SU-DHL-6 (cell line): Measurements from ENCODE around the gene LRRN3.

Experiments used
- H2AFZ ChIP-seq: fragments of 200-600 bp; sonication (generic); 2 replicates; pipeline ENCODE4 v1.6.1; 2014; ENCODE audit warnings: low read depth, mild to moderate bottlenecking, moderate library complexity, mixed read lengths, antibody characterized with exemption, low read length; ENCODE audit not compliant: severe bottlenecking
- H3F3A ChIP-seq: fragments of 200-600 bp; shearing (Covaris generic); 2 replicates; pipeline ENCODE4 v1.6.0; 2016; ENCODE audit warnings: antibody characterized with exemption, mild to moderate bottlenecking; ENCODE audit not compliant: insufficient read depth
- H3K27ac ChIP-seq: fragments of 200-600 bp; sonication (generic); 2 replicates; pipeline ENCODE4 v1.5.1; 2016; ENCODE audit warnings: low read depth, mild to moderate bottlenecking, low read length, moderate library complexity, mixed read lengths
- H3K27me3 ChIP-seq: fragments of 200-600 bp; sonication (generic), shearing (Covaris generic); 2 replicates; pipeline ENCODE4 v1.6.0; 2014; ENCODE audit warnings: mild to moderate bottlenecking, low read length
- H3K36me3 ChIP-seq: fragments of 200-600 bp; sonication (generic); 2 replicates; pipeline ENCODE4 v1.6.1; 2014; ENCODE audit warnings: mild to moderate bottlenecking, low read length, mixed read lengths
- H3K4me2 ChIP-seq: fragments of 300-600, 200-600 bp; shearing (Covaris generic), sonication (generic); 2 replicates; pipeline ENCODE4 v1.6.0; 2014; ENCODE audit warnings: low read length, low read depth, mild to moderate bottlenecking; ENCODE audit not compliant: poor library complexity, severe bottlenecking
- H3K4me3 ChIP-seq: fragments of 200-600 bp; sonication (generic); 2 replicates; pipeline ENCODE4 v1.5.1; 2014; ENCODE audit warnings: antibody characterized with exemption, low read length, mild to moderate bottlenecking, mixed read lengths; ENCODE audit not compliant: insufficient read depth, poor library complexity, severe bottlenecking
- H3K79me2 ChIP-seq: fragments of 200-600 bp; sonication (generic); 2 replicates; pipeline ENCODE4 v1.6.1; 2014; ENCODE audit warnings: mild to moderate bottlenecking, low read length, moderate library complexity; ENCODE audit not compliant: insufficient read depth
- H3K9ac ChIP-seq: fragments of 200-600 bp; sonication (generic); 2 replicates; pipeline ENCODE4 v1.7.0; 2014; ENCODE audit warnings: mild to moderate bottlenecking, low read length
- H3K9me2 ChIP-seq: fragments of 200-600 bp; sonication (generic); replicated peaks from 2 replicates; pipeline ENCODE4 v1.6.1; 2014; ENCODE audit warnings: low read length; ENCODE audit not compliant: insufficient read depth
- H3K9me3 ChIP-seq: fragments of 200-600 bp; sonication (generic); 2 replicates; pipeline ENCODE4 v1.6.1; 2014; ENCODE audit warnings: low read length, mixed read lengths; ENCODE audit not compliant: insufficient read depth
- H4K20me1 ChIP-seq: fragments of 200-600 bp; sonication (generic); 2 replicates; pipeline ENCODE4 v1.6.1; 2014; ENCODE audit warnings: low read depth, mild to moderate bottlenecking, antibody characterized with exemption, low read length, moderate library complexity, mixed read lengths
- EZH2phosphoT487 ChIP-seq: fragments of 200-600 bp; sonication (generic), shearing (Covaris generic); conservative IDR thresholded peaks from 2 replicates; pipeline ENCODE4 v1.6.1; 2018; ENCODE audit warnings: mild to moderate bottlenecking, antibody characterized with exemption, low read length, moderate library complexity, mixed read lengths
- TF ChIP-seq, protein P1 (sequence below): fragments of 200-600 bp; sonication (generic); IDR thresholded peaks from one replicate; pipeline ENCODE4 v1.5.1; 2017; ENCODE audit warnings: antibody characterized with exemption, mild to moderate bottlenecking, low read length, moderate library complexity; ENCODE audit not compliant: insufficient read depth, poor library complexity, severe bottlenecking

LRRN3 gene

DNA sequence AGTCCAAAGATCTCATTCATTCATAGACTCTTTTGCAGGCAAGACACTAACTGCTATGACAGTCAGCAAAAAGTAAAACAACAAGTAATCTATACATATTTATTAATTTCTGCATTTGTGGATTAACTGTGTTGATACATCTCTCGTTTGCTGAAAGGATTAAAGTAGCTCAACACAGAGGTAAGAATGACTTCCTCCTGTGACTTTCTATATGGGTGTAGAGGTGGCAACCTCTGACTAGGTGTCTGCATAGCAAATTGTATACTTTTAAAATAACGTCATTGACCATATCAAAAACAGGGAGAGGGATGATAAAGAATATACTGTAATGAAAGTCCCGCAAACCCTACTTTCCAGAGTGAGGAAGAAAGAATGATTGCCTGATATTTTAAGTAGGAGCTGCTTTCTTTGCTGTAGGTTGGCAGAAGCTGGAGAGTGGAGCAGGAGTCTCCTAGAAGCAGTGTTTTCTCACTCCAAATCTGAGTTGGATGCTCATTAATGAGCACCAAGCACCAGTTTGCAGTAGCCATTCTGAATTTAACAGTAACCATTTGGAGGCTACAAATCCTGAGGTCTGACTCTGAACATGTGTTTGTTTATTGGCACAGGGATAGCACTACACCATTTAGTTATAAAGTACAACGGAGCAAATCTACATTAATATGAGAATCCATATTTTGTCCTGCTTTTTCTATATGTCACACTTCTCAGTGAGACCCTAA is 9.2 kb upstream of the LRRN3 start:
- Histone ChIP-seq H3K27me3 (no peaks in the 10 kb centered on the region), H3K9me3 (no peaks in the 10 kb centered on the region), H3F3A (peaks cover 48% of the 10 kb centered on the region), H3K79me2 (no peaks in the 10 kb centered on the region), H3K9me2 (no peaks in the 10 kb centered on the region), H3K27ac (peak overlapping the region; percentile 99), H3K9ac (peak overlapping the region; percentile 45), H2AFZ (peak overlapping the region; percentile 50), H3K4me2 (peak overlapping the region; percentile 89), H3K36me3 (no peaks in the 10 kb centered on the region), H3K4me3 (peak overlapping the region; percentile 19), H4K20me1 (no peaks in the 10 kb centered on the region)
- TF ChIP-seq EZH2phosphoT487, result no peak
- TF ChIP-seq, protein P1, sequence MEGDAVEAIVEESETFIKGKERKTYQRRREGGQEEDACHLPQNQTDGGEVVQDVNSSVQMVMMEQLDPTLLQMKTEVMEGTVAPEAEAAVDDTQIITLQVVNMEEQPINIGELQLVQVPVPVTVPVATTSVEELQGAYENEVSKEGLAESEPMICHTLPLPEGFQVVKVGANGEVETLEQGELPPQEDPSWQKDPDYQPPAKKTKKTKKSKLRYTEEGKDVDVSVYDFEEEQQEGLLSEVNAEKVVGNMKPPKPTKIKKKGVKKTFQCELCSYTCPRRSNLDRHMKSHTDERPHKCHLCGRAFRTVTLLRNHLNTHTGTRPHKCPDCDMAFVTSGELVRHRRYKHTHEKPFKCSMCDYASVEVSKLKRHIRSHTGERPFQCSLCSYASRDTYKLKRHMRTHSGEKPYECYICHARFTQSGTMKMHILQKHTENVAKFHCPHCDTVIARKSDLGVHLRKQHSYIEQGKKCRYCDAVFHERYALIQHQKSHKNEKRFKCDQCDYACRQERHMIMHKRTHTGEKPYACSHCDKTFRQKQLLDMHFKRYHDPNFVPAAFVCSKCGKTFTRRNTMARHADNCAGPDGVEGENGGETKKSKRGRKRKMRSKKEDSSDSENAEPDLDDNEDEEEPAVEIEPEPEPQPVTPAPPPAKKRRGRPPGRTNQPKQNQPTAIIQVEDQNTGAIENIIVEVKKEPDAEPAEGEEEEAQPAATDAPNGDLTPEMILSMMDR, result no peak

DNA sequence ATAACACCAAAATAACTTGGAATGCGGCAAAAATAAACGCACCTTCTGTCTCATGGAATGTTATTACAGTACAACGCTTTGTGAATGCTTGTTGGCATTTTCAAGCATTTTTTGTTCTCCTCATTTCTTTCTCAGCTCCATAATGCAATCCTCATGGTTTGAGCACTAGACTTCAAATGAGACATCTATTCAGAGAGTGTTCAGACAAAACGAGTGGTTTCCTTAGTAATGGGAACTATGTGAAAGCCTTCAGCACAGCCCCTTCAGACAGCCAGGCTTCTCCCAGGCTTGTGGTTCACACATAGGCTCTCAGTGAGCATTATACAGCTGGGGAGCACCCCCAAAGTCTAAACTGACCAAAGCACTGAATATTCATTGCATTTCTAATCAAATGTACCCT is 8.6 kb upstream of the LRRN3 start:
- Histone ChIP-seq H2AFZ (peak overlapping the region; percentile 2), H3K4me2 (peak overlapping the region; percentile 89), H3K27me3 (no peaks in the 10 kb centered on the region), H3K9ac (peak overlapping the region; percentile 45), H3K27ac (peak overlapping the region; percentile 99), H3K4me3 (peak overlapping the region; percentile 19), H3F3A (peaks cover 52% of the 10 kb centered on the region), H3K9me3 (no peaks in the 10 kb centered on the region), H3K79me2 (no peaks in the 10 kb centered on the region), H3K9me2 (no peaks in the 10 kb centered on the region), H4K20me1 (no peaks in the 10 kb centered on the region), H3K36me3 (no peaks in the 10 kb centered on the region)
- no peak for TF ChIP-seq EZH2phosphoT487
- TF ChIP-seq, protein P1, result no peak

DNA sequence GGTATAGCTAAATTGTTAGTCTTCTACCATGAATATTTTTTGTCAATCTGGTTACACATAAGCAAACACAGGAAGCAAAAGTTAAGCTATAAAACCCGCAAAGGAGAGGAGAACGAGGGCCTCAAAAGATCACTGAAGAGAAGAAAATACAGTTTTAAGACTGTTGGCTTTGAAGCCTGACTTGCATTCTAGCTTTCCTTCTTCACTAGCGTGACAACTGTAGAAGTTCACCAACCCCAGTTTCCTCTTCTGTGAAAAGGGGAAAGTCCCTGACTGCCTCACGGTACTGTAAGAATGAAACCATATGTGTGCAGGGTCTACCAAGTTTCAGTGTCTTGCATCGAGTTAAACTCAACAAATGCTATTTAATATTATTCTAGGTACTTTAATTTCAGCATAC is 7.5 kb upstream of the LRRN3 start:
- Histone ChIP-seq H3K79me2 (no peaks in the 10 kb centered on the region), H4K20me1 (no peaks in the 10 kb centered on the region), H3K9me3 (no peaks in the 10 kb centered on the region), H3K27me3 (no peaks in the 10 kb centered on the region), H3K36me3 (no peaks in the 10 kb centered on the region), H2AFZ (no peak overlapping the region), H3K4me3 (peak overlapping the region; percentile 45), H3F3A (peaks cover 60% of the 10 kb centered on the region), H3K4me2 (peak overlapping the region; percentile 89), H3K9me2 (no peaks in the 10 kb centered on the region), H3K27ac (peak overlapping the region; percentile 99), H3K9ac (peak overlapping the region; percentile 57)
- TF ChIP-seq, protein P1, result no peak
- no peak for TF ChIP-seq EZH2phosphoT487
